ENCODE measurements around the gene CPLX1.

Gene CPLX1

DNA sequence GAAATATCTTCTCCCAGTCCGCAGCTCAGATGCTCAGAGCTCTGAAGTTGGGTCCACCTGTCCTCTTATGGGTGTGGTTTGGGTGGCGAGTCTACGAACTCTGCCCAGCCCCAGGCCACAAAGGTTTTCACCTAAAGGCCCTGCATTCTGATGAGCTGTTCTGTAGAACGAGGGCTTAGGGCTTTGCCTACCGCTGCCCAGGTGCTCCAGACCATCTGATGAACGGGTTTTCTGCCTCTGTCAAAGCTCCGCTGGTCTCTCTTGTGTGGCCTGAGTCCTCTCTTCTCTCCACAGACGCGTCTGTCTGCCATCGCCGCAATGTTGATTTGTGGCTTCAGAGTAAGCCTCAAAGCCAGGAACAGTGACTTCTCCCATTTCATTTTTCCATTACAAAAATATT lies 28.4 kb upstream of the CPLX1 start:
- DNase-seq (ENCODE audit: low spot score), result no peak
- TF ChIP-seq, protein P1, sequence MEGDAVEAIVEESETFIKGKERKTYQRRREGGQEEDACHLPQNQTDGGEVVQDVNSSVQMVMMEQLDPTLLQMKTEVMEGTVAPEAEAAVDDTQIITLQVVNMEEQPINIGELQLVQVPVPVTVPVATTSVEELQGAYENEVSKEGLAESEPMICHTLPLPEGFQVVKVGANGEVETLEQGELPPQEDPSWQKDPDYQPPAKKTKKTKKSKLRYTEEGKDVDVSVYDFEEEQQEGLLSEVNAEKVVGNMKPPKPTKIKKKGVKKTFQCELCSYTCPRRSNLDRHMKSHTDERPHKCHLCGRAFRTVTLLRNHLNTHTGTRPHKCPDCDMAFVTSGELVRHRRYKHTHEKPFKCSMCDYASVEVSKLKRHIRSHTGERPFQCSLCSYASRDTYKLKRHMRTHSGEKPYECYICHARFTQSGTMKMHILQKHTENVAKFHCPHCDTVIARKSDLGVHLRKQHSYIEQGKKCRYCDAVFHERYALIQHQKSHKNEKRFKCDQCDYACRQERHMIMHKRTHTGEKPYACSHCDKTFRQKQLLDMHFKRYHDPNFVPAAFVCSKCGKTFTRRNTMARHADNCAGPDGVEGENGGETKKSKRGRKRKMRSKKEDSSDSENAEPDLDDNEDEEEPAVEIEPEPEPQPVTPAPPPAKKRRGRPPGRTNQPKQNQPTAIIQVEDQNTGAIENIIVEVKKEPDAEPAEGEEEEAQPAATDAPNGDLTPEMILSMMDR (IDR thresholded peaks at IDR 0.05; ENCODE audit: extremely low read depth, missing control alignments), result no peak

DNA sequence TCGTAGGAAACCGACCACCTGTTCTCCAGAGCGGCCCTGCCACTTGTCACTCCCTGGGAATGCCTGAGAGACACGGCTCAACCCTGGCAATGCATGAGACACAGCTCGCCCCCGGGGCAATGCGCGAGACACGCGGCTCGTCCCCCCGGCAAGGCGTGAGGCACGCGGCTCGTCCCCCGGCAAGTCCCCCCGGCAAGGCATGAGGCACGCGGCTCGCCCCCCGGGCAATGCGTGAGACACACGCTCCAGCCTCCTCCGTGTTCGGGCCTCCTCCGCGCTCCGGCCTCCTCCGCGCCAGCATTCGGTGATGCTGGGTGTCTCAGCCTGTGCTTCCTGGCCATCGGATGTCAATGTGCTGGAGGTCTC lies 27.5 kb upstream of the CPLX1 start:
- TF ChIP-seq, protein P1 (IDR thresholded peaks at IDR 0.05; ENCODE audit: extremely low read depth, missing control alignments), result no peak
- DNase-seq (ENCODE audit: low spot score), result no peak

DNA sequence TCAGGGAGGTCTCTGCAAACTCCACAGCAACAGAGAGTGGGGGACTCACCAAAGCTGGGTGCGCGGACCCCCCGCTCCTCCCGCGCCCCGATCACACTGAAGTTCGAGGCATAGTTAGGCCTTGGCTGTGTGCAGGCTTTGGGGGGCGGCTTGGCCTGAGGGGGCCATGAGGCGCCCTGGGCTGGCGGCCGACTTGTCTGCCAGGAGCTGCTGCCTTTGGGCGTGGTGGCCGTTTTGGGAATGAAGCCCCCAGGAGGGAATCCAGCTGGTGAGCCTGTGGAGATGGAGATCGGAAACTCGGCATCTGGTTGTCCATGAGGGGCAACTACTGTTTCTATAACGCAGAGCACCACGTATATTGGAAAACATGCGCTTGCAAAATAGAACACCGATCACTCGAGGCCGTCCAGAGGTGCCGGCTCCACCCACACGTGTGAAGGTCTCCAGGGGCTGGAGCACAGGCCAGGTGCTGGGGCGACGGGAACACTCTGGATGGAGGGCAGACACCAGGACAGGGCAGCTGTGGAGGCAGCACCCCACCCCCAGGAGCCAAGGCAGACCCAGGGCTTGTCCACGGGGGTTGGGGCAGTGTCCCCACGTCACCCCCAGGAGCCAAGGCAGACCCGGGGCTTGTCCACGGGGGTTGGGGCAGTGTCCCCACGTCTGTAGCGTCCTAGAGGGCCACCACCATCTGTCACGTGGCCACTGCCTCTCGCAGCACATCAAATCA lies 25.9 kb upstream of the CPLX1 start:
- TF ChIP-seq, protein P1 (IDR thresholded peaks at IDR 0.05; ENCODE audit: extremely low read depth, missing control alignments), result no peak
- DNase-seq (ENCODE audit: low spot score), result no peak

DNA sequence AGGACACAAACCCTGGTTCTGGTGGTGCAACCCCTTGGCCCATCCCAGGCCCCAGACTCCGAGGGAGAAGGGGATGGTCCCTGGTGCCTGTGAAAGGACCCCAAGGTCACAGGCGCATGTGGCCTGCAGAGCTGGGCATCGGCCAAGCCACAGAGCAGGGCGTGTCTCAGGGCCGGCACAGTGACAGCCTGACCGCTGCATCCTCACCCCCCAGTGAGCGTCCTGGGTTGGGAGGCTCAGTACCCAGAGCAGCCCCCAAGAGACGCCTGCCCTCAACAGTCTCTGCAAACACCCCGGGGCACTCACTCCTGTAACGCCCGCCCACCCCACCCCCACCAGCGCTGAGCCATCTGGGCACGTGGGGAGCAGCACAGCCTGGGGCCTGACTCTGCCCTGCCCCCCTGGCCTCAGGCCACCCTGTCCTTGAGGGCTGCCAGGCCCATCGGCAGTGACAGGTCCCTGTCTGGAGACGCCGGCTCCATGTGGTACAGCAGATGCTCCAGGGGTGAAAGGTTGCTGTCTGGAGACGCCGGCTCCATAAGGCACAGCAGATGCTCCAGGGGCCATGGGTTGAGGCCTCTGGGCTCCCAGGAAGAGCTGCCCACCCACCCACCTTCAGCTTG lies 24.5 kb upstream of the CPLX1 start:
- TF ChIP-seq, protein P1 (IDR thresholded peaks at IDR 0.05; ENCODE audit: extremely low read depth, missing control alignments), result no peak
- DNase-seq (ENCODE audit: low spot score), result no peak

DNA sequence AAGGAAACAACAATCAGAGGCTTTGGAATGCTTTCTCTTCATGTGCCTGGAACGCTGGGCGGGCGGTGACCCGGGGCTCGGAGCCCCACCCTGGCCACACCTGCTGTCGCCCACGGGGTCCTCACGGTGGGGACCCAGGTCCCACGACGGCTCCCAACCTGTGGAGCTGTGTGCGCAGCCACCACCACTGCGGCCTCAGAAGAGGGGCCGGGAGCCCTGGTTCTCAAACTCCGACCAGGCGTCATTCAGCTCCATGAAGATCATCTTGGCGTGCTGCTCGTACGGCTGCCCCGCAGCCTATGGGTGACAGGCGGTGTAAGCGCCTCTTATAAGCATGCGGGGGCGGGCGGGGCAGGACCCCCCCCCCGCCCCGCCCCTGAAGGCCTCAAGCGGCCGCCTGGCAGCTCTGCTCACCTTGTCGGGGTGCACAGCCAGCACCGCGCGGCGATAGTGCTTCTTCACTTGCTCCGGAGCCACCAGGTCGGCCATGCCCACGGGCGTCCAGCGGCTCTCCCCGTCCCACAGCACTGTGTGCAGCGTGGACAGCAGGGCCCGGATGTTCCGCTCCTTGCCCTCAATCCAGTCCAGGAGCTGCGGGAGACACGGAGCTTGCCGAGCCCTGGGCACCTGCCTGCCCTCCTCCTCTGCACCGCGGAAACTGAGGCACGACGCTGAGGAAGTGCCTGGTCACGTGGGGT lies 23.7 kb upstream of the CPLX1 start:
- no peak for DNase-seq (ENCODE audit: low spot score)
- TF ChIP-seq, protein P1 (IDR thresholded peaks at IDR 0.05; ENCODE audit: extremely low read depth, missing control alignments), result no peak

DNA sequence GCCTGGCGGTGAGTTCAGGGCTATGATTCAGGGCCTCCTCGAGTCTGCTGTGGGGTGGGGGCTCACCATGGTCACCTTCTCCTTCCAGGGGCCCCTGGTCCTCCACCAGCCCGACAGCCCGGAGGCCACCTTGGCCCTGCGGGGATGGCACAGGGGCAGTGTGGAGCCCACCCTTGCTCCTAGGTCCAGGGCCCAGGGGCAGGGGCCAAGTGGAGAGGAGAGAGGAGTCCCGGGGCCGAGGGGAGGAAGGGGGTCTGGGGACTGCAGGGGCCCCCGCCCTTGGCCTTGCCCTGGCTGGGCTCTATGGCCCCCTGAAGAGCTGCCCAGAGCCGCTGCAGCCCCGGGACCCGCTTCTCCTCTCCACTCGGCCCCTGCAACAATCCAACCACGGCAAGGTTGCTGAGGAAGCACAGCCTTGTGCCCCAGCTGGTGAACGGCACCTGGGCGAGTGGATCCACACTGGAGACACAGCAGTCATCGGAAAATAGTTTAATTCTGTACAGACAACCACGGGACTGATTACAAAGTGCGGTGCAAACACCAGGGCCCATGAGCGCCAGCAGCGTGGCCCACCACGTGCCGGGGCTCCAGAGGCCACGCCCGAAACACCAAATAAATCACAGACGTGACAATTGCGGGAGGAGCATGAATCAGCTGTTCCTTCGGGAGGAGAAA lies 23.0 kb upstream of the CPLX1 start:
- TF ChIP-seq, protein P1 (IDR thresholded peaks at IDR 0.05; ENCODE audit: extremely low read depth, missing control alignments), result no peak
- no peak for DNase-seq (ENCODE audit: low spot score)

DNA sequence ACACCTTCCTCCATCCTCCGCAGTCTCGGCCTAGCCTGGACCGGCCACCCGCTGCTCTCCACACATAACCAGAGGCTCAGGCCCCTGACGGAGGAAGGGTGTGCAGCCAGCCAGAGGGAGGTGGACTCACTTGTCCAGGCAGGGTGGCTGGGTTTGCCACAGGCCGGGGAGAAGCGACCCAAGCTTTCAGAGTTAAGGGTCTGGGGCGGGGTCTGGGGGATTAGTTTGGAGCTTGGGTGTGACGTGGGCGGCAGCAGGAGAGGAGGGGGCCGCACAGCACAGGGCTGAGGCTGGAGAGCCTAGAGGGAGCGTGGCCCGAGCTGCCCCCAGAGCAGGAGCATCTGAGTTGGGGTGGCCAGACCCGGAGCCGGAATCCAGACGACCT lies 22.4 kb upstream of the CPLX1 start:
- no peak for DNase-seq (ENCODE audit: low spot score)
- TF ChIP-seq, protein P1 (IDR thresholded peaks at IDR 0.05; ENCODE audit: extremely low read depth, missing control alignments), result no peak

Measured in GM20000 (cell line).